Measurements from ENCODE around the gene HERC3. TPM values are rescaled to one million over a fixed set of nuclear protein-coding genes. Genes with fewer than 3 reads are reported as not detected.

Gene HERC3
- total and polyA plus RNA-seq, 10 of the 15 experiments (the other 5 are each of a cell fraction or from before 2014, with no cell fraction given), result 0.52 to 18.2 (median 2.8) TPM

DNA sequence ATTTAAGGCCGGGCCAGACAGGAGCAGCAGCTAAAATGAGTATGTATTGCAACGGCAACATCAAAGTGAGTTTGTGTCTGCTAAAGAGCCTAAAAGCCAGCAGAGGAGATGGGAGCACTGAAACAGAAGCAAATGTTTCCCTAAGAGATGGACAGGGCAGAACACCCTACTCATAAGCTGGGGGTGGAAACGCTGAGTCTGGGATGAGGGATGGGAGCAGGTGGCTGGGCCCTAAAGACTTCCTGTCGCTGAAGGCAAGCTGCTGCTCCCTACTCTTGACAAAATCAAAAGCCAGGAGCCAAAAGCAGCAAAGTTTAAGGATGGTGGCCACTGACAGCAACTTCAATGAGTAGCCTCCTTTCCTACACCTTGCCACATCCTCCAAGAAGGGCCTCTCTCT lies 145.9 kb downstream of the HERC3 start:
- TF ChIP-seq FOS (IDR thresholded peaks at IDR 0.05; ENCODE audit: borderline replicate concordance, extremely low read depth, insufficient read length) (no peak), JUNB (IDR thresholded peaks at IDR 0.05) (no peak), HCFC1 (IDR thresholded peaks at IDR 0.05; ENCODE audit: low read length) (no peak), JUND (IDR thresholded peaks at IDR 0.05; ENCODE audit: low read depth, low read length) (no peak), ASH2L (IDR thresholded peaks at IDR 0.05; ENCODE audit: borderline replicate concordance, low read depth) (no peak)
- TF ChIP-seq, protein P1, sequence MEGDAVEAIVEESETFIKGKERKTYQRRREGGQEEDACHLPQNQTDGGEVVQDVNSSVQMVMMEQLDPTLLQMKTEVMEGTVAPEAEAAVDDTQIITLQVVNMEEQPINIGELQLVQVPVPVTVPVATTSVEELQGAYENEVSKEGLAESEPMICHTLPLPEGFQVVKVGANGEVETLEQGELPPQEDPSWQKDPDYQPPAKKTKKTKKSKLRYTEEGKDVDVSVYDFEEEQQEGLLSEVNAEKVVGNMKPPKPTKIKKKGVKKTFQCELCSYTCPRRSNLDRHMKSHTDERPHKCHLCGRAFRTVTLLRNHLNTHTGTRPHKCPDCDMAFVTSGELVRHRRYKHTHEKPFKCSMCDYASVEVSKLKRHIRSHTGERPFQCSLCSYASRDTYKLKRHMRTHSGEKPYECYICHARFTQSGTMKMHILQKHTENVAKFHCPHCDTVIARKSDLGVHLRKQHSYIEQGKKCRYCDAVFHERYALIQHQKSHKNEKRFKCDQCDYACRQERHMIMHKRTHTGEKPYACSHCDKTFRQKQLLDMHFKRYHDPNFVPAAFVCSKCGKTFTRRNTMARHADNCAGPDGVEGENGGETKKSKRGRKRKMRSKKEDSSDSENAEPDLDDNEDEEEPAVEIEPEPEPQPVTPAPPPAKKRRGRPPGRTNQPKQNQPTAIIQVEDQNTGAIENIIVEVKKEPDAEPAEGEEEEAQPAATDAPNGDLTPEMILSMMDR (IDR thresholded peaks at IDR 0.05 in 2 of 3, conservative IDR thresholded peaks at IDR 0.05 in 1 of 3; ENCODE audit: control insufficient read depth in 2 of 3, extremely low read depth in 1 of 3, insufficient read depth in 1 of 3, low read depth in 3 of 3, low read length in 3 of 3), result no peak
- Histone ChIP-seq H3K4me3 (no peak overlapping the region), H3K4me2 (ENCODE audit: control insufficient read depth, insufficient read depth) (no peak overlapping the region), H3K27ac (ENCODE audit: control insufficient read depth, insufficient read depth) (no peak overlapping the region), H3K27me3 (replicated peaks in 1 of 2; ENCODE audit: control insufficient read depth in 2 of 2, insufficient read depth in 2 of 2, low read length in 1 of 2) (no peaks in the 10 kb centered on the region), H3K9me3 (replicated peaks; ENCODE audit: control insufficient read depth, insufficient read depth, low read length) (no peaks in the 10 kb centered on the region), H3K4me1 (ENCODE audit: control insufficient read depth, insufficient read depth, low read length) (no peaks in the 10 kb centered on the region), H3K79me2 (ENCODE audit: control insufficient read depth, insufficient read depth, low read length) (no peaks in the 10 kb centered on the region), H3K9ac (ENCODE audit: control insufficient read depth, insufficient read depth, low read length) (no peak overlapping the region), H3K36me3 (ENCODE audit: control insufficient read depth in 2 of 2, insufficient read depth in 2 of 2, low read length in 1 of 2) (no peaks in the 10 kb centered on the region), H4K20me1 (ENCODE audit: control insufficient read depth, insufficient read depth) (no peaks in the 10 kb centered on the region), H2AFZ (ENCODE audit: control insufficient read depth, low read depth, low read length) (no peak overlapping the region)
- in situ Hi-C loops (cut with MboI), result no loop called here
- ChIA-PET SMC1A (ENCODE audit: uncharacterized antibody, unreplicated experiment) (interaction anchor here (1.1 kb wide), 1 partner anchor 18 kb away, joined by 3 read pairs; no protein-coding TSS in a partner anchor), POLR2A (no interaction called here), RAD21 (ENCODE audit: unreplicated experiment) (no interaction called here), CTCF (interaction anchor here (0.5 to 0.9 kb wide), 2 partner anchors 49 to 384 kb away, joined by 3 read pairs; no protein-coding TSS in a partner anchor)
- DNase-seq (ENCODE audit: low read depth, low spot score) (no peak), FAIRE-seq (no peak), ATAC-seq (no peak)
- no TSS peak for BruUV-seq (replicated peaks)
- intact Hi-C loops (cut with micrococcal nuclease; ENCODE audit: unreplicated experiment), result no loop called here
- 68% methylated on average over 4 of the region's 4 CpGs for WGBS (ENCODE audit: insufficient coverage, insufficient replicate concordance, low lambda C conversion rate, missing lambda C conversion rate)
